GM15510 (cell line): Measurements from ENCODE around the gene HSD11B1L.

Experiments used
- POLR2A ChIP-seq: IDR thresholded peaks from 3 replicates; pipeline ENCODE4 v1.6.1; 2011; ENCODE audit warnings: borderline replicate concordance; ENCODE audit not compliant: insufficient read length; ENCODE audit errors: extremely low read depth

The HSD11B1L gene

DNA sequence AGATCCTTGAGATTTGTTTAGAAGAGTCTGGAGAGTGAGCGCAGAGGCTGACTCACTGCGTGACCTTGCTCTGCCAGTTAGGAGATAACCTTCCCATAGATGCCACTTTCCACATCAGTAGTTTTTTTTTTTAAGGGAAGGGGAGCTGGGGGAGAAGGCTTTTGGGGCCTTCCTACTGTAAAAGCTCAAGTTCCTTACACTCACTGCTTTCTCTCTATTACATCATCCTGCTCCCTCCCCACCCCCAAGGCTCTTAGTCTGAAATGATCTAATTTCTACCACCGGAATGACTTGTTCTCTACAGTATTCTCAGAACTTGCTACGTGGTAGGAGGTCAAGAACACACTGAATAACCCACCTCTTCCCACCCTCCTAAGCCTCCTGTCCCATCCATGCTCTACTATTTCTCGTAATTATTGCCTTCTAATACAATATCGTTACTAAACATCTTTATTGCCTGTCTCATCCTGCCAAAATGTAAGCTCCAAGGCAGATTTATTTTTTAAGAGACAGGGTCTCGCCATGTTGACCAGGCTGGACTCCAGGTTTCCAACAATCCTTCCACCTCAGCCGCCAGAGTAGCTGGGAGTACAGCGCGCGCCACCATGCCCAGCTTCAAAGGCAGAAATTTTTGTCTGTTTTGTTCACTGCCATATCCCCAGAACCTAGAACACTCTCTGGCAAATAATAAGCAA is 37.9 kb downstream of the HSD11B1L start:
- no peak for TF ChIP-seq POLR2A

DNA sequence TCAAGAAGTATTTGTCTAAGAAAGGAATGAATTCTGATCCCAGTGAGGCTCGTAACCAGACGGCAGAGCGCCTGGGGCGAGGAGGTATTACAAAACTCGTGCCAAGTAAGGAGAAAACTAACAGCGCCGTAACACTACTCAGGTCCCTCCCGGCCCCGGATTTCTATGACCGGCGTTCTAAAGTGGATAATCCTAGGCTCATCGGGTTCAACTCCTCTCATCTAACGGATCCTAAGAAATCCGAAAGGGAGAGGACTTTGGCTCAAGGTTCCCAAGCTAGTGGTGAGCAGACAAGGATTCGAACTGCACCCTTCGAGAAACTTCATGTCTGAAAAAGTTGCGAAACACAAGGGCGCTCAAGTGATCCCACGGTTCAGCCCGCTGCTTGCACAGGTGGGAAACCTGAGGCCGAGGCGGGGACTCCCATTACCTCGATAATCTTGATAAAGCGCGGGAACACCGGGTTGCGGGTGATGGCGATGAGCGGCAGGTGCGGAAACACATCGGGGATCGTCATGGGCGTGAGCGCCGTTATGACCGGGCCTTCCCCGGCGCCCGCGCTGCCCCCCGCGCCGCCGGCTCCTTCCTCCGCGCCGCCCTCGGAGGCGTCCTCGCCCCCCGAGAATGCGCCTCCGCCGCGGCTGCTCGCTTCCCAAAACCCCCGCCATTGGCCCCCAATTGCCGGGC is 38.6 kb downstream of the HSD11B1L start:
- no peak for TF ChIP-seq POLR2A

DNA sequence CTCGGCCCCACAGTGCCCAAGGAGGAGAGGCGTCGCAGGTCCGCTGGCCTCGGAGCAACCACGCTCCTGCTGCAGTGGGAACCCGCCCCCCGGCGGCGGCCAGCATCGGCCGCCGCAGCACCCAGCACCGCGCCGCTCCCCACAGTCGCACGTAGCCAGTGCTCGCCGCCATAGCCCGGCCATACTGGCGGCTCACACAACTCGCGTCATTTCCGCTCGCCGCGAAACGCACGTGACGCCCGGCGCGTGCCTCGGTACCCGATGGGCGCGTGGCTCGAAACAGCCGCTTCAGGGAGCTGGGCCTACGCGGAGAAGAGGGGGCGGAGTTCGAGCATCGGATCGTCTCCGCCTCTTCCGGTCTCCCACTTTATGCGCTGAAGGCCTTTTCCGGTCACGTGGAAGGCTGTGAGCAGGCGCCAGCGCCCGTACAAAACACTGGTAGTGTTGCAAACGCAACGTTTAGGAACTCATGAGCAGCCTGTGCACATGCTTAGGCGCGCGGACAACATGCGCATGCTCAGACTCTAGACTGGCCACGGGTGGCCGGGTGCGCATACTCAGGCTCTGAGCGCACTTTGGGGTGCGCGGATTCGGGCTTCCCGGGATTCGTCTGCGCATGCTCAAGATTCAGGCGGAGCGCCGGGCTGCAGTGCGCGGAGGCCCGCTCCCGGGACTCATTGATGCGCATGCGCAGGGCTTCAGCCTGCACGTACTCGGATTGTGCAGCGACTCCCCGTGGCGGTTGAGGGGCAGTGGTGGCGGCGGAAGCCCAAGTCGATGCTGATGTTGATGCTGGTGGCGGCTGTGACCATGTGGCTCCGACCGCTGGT is 39.3 kb downstream of the HSD11B1L start, which contains the start of the genes CATSPERD and LONP1:
Gene CATSPERD (plus strand): TSS at position 677 of the 830 bp plus-strand sequence. CDS start 101 bp downstream, at position 778.
Gene LONP1 (minus strand): TSS at position 186 of the 830 bp plus-strand sequence. CDS start 14 bp downstream, at position 172.
- TF ChIP-seq POLR2A, result peak; percentile 88

DNA sequence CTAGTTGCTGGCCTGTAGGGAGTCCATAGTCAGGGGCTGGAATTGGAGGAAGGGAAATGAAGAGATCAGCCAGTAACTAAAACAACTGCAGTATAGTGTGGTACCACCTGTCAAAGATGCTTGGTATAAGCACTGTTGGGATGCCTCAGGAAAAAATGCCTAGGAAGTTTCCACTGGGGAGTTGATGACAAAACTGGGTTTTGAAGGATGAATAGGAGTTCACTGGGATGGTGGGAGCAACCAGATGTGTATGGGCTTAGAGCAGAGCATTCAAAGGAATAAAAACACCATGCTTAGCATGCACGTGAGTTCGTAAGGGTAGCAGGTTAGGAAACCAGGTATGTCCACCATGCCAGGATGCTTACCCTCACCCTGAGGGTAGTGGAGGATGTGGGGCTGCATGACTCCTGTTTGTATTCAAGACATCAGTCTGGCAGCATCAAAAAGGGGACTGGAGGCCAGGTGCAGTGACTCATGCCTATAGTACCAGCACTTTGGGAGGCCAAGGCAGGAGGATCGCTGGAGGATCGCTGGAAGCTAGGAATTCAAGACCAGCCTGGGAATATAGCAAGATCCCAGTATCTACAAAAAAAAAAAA is 46.7 kb downstream of the HSD11B1L start:
- no peak for TF ChIP-seq POLR2A
